Measurements from ENCODE around the gene SLC25A53.
"Not testable (repeated sequence)": the region's sequence is repeated elsewhere in the genome, so short reads cannot be mapped to it uniquely, and the experiment has no call there.

Gene SLC25A53

GRCh38 chrX:104112326-104112951 lies 44.4 kb downstream of the SLC25A53 start, which contains the start of gene ZCCHC18:
ZCCHC18 (plus strand) TSS chrX:104112523; CDS start chrX:104114112, 1,589 bp downstream.
- no peaks in the 10 kb centered on the region for H3K36me3 Mint-ChIP-seq (ENCODE audit: low read depth)
- H3K27ac Mint-ChIP-seq, result peak within 1 kb of the TSS; percentile 57
- H3K4me3 Mint-ChIP-seq, result peak within 1 kb of the TSS; percentile 85
- peaks cover 8% of the 10 kb centered on the region for H3K27me3 Mint-ChIP-seq (ENCODE audit: low read depth)
- peaks cover 17% of the 10 kb centered on the region for H3K4me1 Mint-ChIP-seq (ENCODE audit: low read depth)
- H3K9me3 Mint-ChIP-seq, result no peaks in the 10 kb centered on the region

GRCh38 chrX:104110491-104111240 lies 46.1 kb downstream of the SLC25A53 start:
- not testable (repeated sequence) for H3K4me3 Mint-ChIP-seq, H3K9me3 Mint-ChIP-seq, H3K27ac Mint-ChIP-seq

DNA sequence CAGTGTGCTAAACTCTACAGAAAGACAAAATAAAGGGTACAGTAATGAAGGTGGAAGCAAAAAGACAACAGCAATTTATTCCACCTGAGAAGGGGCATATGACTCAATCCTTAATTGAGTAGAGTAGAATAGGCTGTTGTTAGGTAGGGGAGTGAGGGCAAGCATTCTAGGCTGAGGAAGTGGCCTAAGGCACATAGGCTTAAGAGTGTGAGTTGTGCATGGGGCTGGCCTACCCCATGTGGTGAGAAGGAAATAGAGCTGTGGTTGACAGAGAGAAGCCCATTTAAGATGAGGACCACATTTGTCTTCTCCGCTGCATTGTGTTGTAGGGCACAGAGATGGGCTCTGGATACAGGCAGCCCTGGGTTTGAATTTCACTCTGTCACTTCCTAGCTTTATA lies 47.9 kb downstream of the SLC25A53 start:
- Mint-ChIP-seq H3K27ac (no peak overlapping the region), H3K4me1 (ENCODE audit: low read depth) (peaks cover 17% of the 10 kb centered on the region), H3K36me3 (ENCODE audit: low read depth) (no peaks in the 10 kb centered on the region), H3K9me3 (no peaks in the 10 kb centered on the region), H3K4me3 (no peak overlapping the region), H3K27me3 (ENCODE audit: low read depth) (peaks cover 5% of the 10 kb centered on the region)

More at GRCh38 chrX:104110491-104111240, 46.1 kb downstream of the SLC25A53 start:
- H3K36me3 Mint-ChIP-seq (ENCODE audit: low read depth); H3K27me3 Mint-ChIP-seq (ENCODE audit: low read depth): not testable (repeated sequence)
- peaks cover 17% of the 10 kb centered on the region for H3K4me1 Mint-ChIP-seq (ENCODE audit: low read depth)

GRCh38 chrX:104105330-104106262 lies 51.2 kb downstream of the SLC25A53 start:
- no peaks in the 10 kb centered on the region for H3K27me3 Mint-ChIP-seq (ENCODE audit: low read depth)
- H3K4me1 Mint-ChIP-seq (ENCODE audit: low read depth), result peaks cover 5% of the 10 kb centered on the region
- H3K4me3 Mint-ChIP-seq, result no peak overlapping the region
- H3K36me3 Mint-ChIP-seq (ENCODE audit: low read depth), result no peaks in the 10 kb centered on the region
- H3K27ac Mint-ChIP-seq, result no peak overlapping the region
- no peaks in the 10 kb centered on the region for H3K9me3 Mint-ChIP-seq

- Mint-ChIP-seq H3K27me3 (ENCODE audit: low read depth) (peaks cover under 1% of the 10 kb centered on the region), H3K9me3 (no peaks in the 10 kb centered on the region), H3K4me1 (ENCODE audit: low read depth) (no peaks in the 10 kb centered on the region), H3K4me3 (no peak overlapping the region), H3K27ac (no peak overlapping the region), H3K36me3 (ENCODE audit: low read depth) (no peaks in the 10 kb centered on the region)
These were observed 52.1 kb downstream of the SLC25A53 start for GRCh38 chrX:104104676-104105075.

- peaks cover 19% of the 10 kb centered on the region for H3K27me3 Mint-ChIP-seq (ENCODE audit: low read depth)
- H3K36me3 Mint-ChIP-seq (ENCODE audit: low read depth), result no peaks in the 10 kb centered on the region
- H3K4me3 Mint-ChIP-seq, result no peak overlapping the region
- H3K4me1 Mint-ChIP-seq (ENCODE audit: low read depth), result no peaks in the 10 kb centered on the region
- no peaks in the 10 kb centered on the region for H3K9me3 Mint-ChIP-seq
- H3K27ac Mint-ChIP-seq, result no peak overlapping the region
These were observed 57.9 kb downstream of the SLC25A53 start for GRCh38 chrX:104098919-104099318.

GRCh38 chrX:104098151-104098808 lies 58.5 kb downstream of the SLC25A53 start:
- Mint-ChIP-seq H3K27me3 (ENCODE audit: low read depth) (peaks cover 20% of the 10 kb centered on the region), H3K27ac (no peak overlapping the region), H3K36me3 (ENCODE audit: low read depth) (no peaks in the 10 kb centered on the region), H3K4me1 (ENCODE audit: low read depth) (no peaks in the 10 kb centered on the region), H3K4me3 (no peak overlapping the region), H3K9me3 (no peaks in the 10 kb centered on the region)

DNA sequence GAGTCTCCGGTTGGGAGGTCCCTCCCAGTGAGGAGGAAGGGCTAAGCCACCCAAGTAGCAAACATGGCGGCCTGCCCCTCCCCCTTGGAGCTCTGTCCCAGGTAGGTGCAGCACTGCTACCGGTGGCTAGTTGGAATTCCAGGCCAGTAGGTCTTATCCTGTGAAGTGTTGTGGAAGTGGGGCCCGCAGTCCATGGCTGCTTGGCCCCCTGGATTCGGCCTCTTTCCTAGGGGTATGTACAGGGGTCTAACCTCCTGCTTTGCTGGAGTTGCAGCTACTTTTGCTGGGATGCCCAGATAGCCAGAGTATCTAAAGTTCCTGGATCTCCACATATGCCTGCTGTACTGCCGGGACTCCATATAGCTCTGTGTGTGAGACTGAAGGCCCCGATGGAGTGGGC lies 70.9 kb downstream of the SLC25A53 start:
- Mint-ChIP-seq H3K4me3 (no peak overlapping the region), H3K9me3 (no peaks in the 10 kb centered on the region), H3K36me3 (ENCODE audit: low read depth) (no peaks in the 10 kb centered on the region), H3K27me3 (ENCODE audit: low read depth) (no peaks in the 10 kb centered on the region), H3K4me1 (ENCODE audit: low read depth) (no peaks in the 10 kb centered on the region), H3K27ac (no peak overlapping the region)

- no peaks in the 10 kb centered on the region for H3K9me3 Mint-ChIP-seq
- H3K27me3 Mint-ChIP-seq (ENCODE audit: low read depth), result no peaks in the 10 kb centered on the region
- H3K4me3 Mint-ChIP-seq, result no peak overlapping the region
- H3K36me3 Mint-ChIP-seq (ENCODE audit: low read depth), result no peaks in the 10 kb centered on the region
- no peak overlapping the region for H3K27ac Mint-ChIP-seq
- no peaks in the 10 kb centered on the region for H3K4me1 Mint-ChIP-seq (ENCODE audit: low read depth)
These were observed 71.3 kb downstream of the SLC25A53 start for GRCh38 chrX:104085477-104085876.

DNA sequence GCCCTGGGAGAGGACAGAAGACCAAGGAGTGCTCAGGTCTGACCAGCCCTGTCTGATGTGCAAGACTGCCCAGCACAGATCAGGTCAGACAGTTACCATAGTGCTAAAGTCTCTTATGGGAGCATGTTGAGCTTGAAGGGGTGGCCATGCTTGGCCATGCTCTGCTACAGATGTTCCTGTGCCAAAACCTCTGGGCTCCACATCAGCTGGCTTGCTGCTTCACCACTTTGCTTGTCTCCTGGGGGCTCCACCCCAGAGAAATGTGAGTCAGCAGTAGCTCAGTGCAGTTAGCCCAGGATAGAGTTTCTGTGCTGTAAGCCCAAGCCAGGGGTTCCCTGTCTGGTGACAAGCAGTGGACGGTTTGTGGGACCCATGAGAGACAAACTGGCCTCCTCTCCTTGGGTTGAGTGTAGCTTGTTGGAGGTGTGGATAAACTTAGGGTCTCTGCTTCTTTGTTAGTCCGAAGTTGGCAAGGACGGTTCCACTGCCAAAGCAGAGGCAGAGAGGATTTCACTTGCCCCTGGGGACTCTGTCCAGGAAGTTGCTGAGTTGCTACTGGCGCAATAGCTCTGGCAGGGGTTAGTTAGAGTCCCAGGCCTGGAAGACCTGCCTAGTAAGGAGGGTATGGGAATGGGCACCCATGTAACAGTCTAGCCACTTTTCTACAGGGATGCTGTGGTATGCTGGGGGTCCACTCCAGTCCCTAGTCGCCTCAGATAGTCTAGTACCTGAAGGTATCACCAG lies 72.1 kb downstream of the SLC25A53 start:
- Mint-ChIP-seq H3K4me1 (ENCODE audit: low read depth) (no peaks in the 10 kb centered on the region), H3K9me3 (no peaks in the 10 kb centered on the region), H3K27ac (no peak overlapping the region), H3K27me3 (ENCODE audit: low read depth) (no peaks in the 10 kb centered on the region), H3K4me3 (no peak overlapping the region), H3K36me3 (ENCODE audit: low read depth) (no peaks in the 10 kb centered on the region)

- no peak overlapping the region for H3K4me3 Mint-ChIP-seq
- no peaks in the 10 kb centered on the region for H3K36me3 Mint-ChIP-seq (ENCODE audit: low read depth)
- no peaks in the 10 kb centered on the region for H3K9me3 Mint-ChIP-seq
- H3K4me1 Mint-ChIP-seq (ENCODE audit: low read depth), result no peaks in the 10 kb centered on the region
- H3K27me3 Mint-ChIP-seq (ENCODE audit: low read depth), result no peaks in the 10 kb centered on the region
- no peak overlapping the region for H3K27ac Mint-ChIP-seq
These were observed 72.7 kb downstream of the SLC25A53 start for GRCh38 chrX:104084063-104084462.

DNA sequence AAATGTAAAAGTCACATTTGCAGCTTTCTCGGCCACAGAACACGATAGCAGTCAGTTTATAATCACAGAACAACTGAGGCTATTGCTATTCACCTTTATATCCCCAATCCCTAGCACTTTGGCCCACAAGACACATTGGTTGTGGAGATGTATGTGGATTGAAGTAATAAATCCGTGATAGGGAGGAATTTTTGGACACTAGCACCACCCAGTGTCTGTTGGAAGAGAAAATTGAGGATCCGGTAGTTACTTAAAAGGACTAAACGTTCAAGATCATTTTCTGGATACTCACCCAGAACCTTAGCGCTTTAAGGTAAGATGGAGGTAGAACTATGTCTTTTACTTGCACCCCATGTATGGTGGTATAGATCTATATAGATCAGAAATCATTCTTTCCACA lies 79.0 kb downstream of the SLC25A53 start:
- not testable (repeated sequence) for H3K4me1 Mint-ChIP-seq (ENCODE audit: low read depth); H3K27ac Mint-ChIP-seq; H3K9me3 Mint-ChIP-seq; H3K36me3 Mint-ChIP-seq (ENCODE audit: low read depth); H3K27me3 Mint-ChIP-seq (ENCODE audit: low read depth); H3K4me3 Mint-ChIP-seq

- H3K9me3 Mint-ChIP-seq; H3K27me3 Mint-ChIP-seq (ENCODE audit: low read depth); H3K36me3 Mint-ChIP-seq (ENCODE audit: low read depth); H3K27ac Mint-ChIP-seq; H3K4me1 Mint-ChIP-seq (ENCODE audit: low read depth); H3K4me3 Mint-ChIP-seq: not testable (repeated sequence)
These were observed 80.9 kb downstream of the SLC25A53 start, which contains the start of gene TMSB15C for GRCh38 chrX:104075778-104076445. TMSB15C (minus strand) TSS chrX:104076236.
